ENCODE results near the gene MOCS3.
A peak's percentile ranks its signal among the peaks of the same experiment; 100 is the strongest.

The MOCS3 gene

GRCh38 chr20:50953821-50954220, 4.8 kb upstream of the MOCS3 start:
- H3K4me3 ChIP-seq (ENCODE audit: low read depth, low read length) = no peak overlapping the region
- no peak for TF ChIP-seq CTCF (IDR thresholded peaks at IDR 0.05; ENCODE audit: low read depth, low read length, missing control alignments)
- DNase-seq (ENCODE audit: low read depth) = no peak

GRCh38 chr20:50957276-50957675, 1.3 kb upstream of the MOCS3 start:
- no peak for TF ChIP-seq CTCF (IDR thresholded peaks at IDR 0.05; ENCODE audit: low read depth, low read length, missing control alignments)
- H3K4me3 ChIP-seq (ENCODE audit: low read depth, low read length) = peak overlapping the region; percentile 96
- DNase-seq (ENCODE audit: low read depth) = no peak

- TF ChIP-seq CTCF (IDR thresholded peaks at IDR 0.05; ENCODE audit: low read depth, low read length, missing control alignments) = no peak
- peak; percentile 80 for DNase-seq (ENCODE audit: low read depth)
- H3K4me3 ChIP-seq (ENCODE audit: low read depth, low read length) = peak within 1 kb of the TSS; percentile 96
These were observed 612 bp upstream of the MOCS3 start, which contains the start of gene DPM1 for GRCh38 chr20:50957798-50958614. DPM1 (minus strand) TSS chr20:50958532; CDS start chr20:50958523, 9 bp downstream.

GRCh38 chr20:50959543-50960126, 1.0 kb downstream of the MOCS3 start:
- no peak for TF ChIP-seq CTCF (IDR thresholded peaks at IDR 0.05; ENCODE audit: low read depth, low read length, missing control alignments)
- H3K4me3 ChIP-seq (ENCODE audit: low read depth, low read length) = peak overlapping the region; percentile 96
- DNase-seq (ENCODE audit: low read depth) = no peak

GRCh38 chr20:50967586-50967985, 9.0 kb downstream of the MOCS3 start:
- TF ChIP-seq CTCF (IDR thresholded peaks at IDR 0.05; ENCODE audit: low read depth, low read length, missing control alignments) = no peak
- DNase-seq (ENCODE audit: low read depth) = no peak
- H3K4me3 ChIP-seq (ENCODE audit: low read depth, low read length) = no peak overlapping the region

GRCh38 chr20:50968289-50968688, 9.7 kb downstream of the MOCS3 start:
- TF ChIP-seq CTCF (IDR thresholded peaks at IDR 0.05; ENCODE audit: low read depth, low read length, missing control alignments) = no peak
- no peak for DNase-seq (ENCODE audit: low read depth)
- no peak overlapping the region for H3K4me3 ChIP-seq (ENCODE audit: low read depth, low read length)

Data from GM12864 (cell line).